GM18858 (cell line): ENCODE results near the gene PARS2.

Experiments
- ATAC-seq: cut with Tn5 transposase; IDR thresholded peaks from one replicate; pipeline ENCODE4 v1.9.1; 2021; ENCODE audit not compliant: unreplicated experiment

The PARS2 gene

DNA sequence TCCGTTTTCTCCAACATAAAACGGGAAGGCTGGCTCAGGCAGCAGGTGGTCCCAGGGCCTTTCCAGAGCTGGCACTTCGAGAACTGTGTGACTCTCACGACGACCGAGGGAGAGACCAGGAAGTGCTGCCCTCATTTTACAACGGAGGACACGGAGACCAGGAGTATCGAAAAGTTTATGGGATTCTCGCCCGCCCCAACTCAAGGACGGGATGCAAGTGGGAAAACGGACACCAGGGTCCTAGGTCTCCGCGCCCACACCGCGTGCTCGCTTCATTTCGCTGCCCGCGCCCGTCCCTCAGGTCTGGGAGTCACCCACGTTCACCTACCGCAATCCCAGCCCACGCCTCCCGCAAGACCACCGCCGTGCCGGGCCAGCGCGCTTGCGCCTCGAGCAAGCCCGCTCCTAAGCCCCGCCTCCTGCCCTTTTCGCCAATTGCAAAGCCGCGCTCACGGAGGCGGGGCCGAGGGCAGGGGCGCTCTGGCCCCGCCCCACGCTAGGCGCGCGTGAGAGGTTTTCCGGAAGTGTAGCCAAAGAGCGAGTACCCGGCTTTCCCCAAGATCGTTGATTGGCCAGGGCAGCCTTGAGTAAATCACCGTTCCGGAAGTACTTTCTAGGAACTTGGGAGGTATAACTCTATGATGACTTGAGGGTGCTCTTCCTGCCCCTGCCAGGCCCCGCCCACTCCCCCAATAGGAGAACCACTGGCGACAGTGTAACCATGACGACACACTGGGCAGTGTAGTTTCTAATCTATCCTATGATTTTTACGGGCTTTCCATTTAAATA lies at the start of gene PARS2:
TSS of gene PARS2 (minus strand) at position 391 of the 789 bp plus-strand sequence. CDS start 5,362 bp downstream, outside the sequence.
- peak; percentile 89 for ATAC-seq

DNA sequence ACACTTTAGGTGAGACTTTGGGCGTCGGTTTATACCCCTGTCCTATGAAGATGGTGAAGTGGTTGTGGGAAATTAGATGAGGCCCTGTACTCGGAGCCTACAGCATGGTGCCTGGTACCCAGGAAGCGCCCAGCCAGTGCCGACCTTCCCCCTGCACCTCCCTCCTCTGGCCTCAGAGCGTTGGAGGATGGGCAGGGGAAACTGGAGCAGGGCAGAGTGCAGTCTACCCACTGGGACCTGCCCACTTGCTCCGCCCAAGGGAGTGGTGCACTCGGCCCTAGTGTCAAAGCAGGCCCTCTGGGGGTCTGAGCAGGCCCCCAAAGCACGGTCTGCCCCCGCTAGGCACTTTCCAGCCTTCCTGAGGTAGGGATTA lies 49.8 kb upstream of the PARS2 start:
- ATAC-seq, result no peak

DNA sequence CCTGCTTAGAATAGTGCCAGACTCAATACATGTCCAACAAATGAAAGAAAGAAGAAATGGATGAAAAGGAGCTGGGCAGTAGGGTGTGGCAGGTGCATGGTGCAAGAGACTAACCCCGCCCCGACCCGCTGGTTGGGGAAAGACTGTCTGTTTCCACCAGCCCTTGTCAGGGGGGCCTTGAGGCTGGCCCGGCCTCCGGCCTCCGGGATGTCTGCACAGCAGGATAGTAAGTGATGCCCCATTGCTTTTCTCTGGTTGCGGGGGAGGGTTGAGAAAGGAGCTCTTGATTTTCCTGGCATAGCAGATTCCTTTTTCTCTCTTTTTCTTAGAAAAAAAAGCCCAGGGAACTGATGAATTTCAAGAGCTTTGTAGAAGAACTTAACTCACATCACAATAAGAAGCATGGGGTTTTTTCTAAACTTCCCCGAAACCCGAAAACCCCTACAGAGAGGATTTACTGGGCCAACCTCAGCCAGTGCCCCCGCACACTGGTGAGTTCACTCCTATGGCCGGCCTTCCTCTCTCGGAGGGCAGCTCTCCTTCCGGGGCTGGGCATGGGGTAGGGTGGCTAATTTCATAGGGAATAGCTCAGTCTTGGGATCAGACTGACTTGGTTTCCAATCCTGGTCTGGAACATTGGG lies 49.3 kb upstream of the PARS2 start:
- no peak for ATAC-seq

DNA sequence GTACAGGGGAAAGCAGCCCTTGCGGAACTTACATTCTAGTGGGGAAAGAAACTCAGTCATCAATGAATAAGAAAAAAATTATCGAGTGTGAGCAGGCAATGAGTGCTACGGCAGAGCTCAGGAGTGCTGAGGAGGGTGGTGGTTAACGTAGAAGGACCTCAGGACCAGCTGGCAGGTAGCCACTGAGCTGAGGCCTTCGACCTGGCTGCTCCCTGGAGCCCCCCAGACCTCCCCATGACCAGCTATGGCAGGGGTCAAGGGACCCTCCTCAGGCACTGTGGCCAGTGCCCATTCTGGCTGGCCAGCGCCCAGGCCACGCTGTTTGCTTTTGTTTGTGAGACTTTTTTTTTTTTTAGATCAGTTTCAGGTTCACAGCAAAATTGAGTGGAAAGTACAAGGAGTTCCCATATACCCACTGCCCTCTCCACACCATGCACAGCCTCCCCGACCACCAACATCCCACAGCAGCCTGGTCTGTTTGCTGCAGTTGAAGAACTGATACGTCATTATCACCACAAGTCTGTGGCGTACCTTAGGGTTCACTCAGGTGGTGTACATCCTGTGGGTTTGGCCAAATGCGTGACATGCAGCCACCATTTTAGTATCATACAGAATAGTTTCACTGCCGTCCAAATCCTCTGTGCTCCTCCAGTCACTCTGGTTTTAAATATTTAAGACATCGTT lies 48.6 kb upstream of the PARS2 start:
- no peak for ATAC-seq

DNA sequence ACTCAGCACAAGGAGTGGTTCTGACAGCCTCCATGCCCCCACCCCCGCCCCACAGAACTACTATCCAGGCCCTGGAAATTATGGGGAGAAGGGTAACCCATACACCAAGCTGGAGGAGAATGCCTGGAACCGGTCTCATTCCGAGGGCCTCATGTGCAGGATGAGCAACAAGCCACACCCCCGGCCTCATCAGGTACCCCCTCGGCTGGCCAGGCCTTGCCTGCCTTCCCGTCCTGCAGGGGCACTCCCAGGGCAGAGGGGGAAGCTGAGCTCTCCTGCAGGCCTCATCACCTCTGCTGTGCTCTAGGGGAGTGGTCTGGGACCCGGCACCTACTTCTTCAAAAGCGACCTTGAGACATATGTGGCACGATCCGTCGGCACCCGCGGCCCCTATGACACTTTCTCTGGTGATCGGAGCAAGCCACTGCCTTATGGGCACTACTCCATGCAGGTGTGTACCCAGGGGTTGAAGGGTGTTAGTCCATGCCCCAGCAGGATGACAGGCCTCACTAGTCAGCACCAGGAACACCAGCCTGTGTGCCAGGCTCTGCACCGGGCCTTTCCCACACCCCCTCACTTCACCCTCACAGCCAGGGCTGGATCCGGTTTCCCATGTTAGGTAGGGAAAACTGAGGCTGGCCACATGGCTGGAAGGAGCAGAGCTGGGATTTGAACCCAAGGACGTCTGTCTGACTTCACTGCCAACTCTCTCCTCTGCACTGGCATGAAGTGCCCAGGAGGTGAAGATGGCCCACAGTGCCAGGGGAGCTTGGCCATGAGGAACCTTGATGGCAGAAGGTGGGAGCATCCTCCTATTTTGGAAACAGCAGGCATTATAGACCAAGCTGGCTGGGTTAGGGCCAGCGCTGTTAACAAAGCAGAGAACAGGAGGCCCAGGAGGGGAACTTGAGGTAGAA lies 47.7 kb upstream of the PARS2 start:
- ATAC-seq, result no peak

DNA sequence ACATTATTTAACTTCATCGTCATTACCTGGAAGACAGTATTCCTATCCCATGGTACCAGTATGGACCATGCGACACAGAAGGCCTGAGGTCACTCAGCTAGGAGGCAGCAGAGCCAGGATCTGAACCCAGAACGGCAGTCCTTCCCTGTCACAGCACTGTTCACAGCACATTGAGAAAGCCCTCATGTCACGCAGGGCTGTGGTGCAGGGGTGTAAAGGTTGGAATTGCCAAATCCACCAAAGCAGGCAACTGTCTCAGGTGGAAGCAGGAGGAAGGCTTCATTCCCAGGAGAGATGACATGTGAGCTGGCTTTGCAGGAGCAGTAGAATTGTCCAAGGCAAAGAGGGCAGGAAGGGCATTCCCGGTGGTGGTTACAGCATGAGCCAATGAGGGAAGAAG lies 46.7 kb upstream of the PARS2 start:
- ATAC-seq, result no peak

DNA sequence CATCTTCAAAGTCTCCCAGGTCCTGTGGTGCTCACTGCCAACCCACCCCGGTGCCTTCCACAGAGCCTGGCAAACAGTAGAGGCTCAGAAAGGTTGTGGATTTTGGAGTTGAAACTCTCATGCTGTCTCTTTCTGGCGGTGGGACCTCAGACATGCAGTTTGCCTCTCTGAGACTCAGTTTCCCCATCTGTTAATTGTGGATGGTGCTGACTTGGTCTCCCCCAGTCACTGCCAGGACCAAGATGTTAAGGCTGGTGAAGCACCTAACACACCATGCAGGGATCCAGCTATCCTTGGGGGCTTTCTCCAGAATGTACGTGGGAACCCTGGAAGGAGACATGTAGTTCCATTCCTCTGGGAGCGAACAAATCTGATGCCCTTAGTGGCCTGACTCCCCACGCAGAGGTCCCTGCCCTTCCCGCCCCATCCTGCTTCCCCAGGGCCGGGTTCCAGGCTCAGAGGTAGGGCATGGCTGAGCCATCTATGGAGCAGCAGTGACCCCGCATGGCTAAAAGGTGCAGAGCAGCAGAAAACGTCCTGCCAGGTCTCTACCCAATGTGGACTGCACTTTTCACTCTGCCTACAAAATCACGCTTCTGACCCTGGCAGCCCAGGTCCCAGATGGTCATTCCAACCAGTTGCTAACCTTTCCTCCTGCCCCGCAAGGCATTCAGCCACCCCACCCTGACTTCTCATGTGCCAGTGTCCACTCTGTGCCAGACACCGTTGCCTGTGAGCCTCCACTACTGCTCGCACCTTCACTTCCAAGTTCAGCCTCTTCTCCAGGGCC lies 46.0 kb upstream of the PARS2 start:
- no peak for ATAC-seq

DNA sequence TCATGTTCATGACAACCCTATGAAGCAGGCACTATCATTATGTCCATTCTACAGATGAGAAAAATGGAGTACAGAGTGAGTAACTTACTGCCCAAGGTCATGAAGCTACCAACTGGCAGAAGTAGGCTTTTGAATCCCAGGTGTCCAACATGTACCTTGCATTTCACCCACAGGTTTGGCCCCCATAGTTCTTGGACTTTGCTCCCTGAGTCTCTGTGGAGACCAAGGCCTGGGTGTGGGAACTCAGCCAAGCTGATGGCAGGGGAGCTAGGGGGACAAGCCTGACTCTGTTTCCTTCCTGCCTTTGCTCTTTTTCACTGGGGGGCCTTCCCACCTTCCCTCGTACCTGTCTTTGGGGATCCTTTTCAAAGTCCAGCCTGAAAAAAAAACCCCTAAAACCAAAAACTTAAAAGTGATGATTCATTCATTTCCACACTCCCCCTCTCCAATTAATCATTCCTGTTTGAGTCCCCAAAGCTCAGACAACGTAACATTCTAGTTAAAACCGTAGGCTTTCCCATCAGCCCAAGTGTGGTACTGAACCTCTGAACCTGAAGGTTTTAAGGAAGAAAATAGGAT lies 45.3 kb upstream of the PARS2 start:
- ATAC-seq, result no peak

DNA sequence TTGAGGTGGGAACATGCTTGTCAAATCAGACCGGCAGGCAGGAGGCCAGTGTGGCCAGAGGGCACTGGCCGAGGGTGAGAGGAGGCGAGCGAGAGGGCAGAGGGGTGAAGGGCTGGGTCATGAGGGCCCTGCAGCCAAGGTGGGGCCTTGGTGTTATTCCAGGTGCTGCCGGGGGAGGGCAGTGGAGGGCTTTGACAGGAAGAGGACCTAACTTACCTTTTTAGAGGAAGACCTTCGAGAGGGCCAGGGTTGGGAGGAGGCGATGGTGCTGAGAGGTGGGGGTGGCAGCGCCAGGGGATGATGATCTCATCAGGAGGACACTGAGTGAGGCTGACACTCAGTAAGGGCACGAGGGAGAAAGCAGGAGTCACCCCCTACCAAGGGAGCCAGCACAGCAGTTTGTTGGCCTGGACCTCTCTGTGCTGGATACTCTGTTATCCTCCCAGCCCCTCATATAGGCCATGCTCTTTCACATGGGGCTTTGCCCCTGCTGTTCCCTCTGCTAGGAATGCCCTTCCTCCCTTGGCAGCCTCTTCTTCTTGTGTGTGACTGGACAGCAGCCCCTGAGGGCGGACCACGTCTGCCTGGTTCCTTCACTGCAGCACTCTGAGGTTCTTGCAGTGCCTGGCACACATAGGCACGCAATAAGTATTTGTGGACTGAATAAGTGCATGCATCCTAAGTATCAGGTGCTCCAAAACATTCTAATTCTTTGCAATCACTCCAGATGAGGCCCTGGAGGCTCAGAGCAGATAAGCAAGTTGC lies 44.3 kb upstream of the PARS2 start:
- ATAC-seq, result no peak

DNA sequence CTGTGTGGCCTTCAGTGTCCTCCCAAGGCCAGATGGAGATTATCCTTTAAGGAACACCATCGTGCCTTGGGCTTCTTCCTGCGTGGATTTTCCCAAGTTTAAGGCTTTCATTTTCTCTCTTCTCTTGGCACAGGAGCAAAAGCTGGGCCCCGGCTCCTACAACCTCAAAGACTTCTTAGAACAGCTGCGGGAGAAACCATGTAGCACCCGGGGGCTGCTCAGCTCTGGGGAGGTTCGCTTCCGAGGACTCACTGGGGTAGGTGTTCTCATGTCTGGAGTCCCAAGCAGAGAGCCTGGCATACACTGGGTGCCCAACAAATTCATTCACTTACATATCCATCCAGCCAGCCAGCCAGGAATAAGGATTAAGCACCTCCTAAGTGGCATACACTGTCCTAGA lies 43.4 kb upstream of the PARS2 start:
- ATAC-seq, result no peak

DNA sequence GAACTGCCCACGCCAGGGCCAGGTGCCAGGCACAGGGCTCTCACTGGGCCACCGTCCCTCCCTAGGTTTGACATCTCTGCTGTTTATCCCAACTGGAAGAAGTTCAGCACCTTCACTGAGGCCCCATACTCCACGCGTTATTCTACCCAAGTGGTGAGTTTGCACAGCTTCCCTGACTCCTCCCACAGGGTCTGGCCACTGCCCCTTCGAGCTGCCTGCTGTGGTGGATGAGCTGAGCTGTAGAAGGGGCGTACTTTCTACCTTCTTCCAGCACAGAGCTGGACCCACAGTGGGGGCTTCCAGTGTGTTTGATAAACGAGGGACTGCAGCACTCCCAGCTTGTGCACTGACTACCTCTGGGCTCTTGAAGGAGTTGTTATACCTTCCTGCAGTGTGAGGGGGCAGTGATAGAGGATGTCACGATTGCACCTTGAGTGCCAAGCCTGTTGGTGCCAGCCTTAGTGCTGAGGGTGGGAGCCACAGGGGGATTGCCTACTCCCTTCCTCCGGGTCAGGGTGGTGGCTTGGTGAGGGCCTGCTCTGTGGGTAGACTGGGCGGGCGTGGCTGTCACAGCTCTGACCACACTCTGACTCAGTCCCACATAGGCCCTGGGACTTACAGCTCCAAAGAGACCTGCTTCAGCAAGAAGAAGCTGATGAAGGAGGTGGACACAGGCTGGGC lies 42.7 kb upstream of the PARS2 start:
- ATAC-seq, result no peak

DNA sequence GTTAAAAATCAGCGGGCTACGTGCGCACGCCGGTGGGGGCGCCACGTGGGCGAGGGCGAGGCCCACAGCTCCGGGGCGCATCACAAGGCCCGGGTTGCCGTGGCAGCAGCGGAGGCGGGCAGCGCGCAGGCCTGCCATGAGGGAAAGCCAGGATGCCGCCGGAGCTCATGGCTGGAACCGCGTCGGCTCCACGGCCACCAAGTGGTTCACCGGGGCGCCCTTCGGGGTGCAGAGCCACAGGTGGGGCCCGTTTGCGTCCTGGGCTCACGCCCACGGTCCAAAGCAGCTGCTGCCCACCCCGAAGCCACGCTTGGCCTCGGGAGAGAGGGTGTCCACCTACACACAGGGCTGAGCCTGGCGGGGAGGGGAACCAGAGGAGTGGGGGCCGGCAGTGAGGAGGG lies 41.7 kb upstream of the PARS2 start:
- ATAC-seq, result no peak

DNA sequence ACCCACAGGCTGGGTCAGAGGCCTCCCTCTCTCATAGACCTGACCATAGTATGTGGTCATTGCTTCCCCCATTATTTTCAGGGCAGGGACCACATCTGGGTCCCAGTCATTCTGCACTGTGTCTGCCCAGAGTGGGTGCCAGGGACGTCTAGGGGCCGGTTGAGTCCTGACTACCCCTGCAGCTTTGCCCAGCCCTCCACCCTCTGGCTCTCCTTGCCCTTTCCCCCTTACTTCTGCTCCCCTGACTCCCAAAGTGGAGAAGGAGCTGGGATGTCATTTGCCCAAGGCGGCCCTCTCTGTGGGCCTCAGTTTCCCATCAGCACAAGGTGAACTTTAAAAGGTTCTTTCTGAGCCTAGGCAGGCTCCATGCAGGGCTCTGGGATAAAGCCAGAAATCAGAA lies 41.1 kb upstream of the PARS2 start:
- no peak for ATAC-seq

DNA sequence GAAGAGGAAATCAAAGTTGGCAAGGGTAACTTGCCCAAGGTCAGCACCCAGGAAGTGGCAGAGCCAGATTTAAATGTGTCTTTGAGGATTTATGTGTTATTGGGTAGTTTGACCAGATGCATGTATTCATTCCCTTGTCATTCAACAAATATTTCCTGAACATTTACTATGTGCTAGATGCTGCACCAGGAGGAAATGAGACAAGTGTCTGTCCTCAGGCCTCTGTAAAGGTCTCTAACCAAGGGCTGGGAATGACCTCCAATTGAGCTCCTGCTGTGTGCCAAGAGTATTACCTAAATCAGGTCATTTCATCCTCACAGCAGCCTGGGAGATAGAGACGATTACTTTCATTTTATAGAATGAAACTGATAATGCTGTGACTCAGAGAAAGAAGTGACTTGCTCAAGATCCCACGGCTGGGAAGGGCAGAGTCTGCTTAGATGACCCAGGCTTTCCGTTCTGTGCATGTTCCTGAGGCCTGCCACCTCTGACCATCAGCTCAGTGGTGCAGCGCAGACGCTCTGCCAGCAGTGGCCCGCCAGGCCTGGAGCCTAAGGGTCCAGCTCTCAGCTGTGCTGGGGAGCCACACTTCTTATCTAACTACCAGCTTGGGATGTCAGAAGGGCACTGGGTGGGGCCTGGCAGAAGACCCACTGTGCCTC lies 40.3 kb upstream of the PARS2 start:
- ATAC-seq, result no peak

DNA sequence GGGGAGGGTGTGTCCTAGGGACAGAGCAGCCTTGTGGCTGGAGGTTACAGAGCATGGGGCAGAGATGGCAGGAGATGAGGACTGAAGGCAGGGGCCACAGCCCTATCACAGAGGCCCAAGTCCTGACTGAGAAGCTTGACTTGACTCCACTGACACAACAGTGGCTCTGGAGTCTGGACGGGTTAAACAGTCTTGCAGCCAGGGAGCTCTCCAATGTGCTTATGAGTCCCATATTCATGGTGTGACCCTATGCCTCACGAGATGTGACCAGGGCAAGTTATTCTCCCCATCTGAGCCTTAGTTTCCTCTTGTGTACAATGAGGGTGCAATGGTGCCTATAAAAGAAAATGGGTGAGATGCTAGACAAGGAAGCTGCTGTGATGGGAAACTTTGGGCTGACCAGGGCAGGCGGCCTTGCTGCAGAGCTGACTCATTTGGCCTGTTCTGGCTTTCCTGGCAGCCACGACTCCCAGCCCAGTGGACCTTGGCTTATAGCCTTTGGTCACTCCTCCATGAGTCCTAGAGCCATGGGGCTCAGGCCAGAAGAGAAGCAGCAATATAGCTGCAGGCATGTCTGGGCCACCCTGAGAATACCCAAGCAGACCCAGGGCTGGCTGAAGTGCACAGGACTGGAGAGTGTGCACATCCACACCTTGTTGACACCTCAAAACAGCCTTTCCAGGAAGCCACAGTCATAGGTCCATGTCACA lies 39.6 kb upstream of the PARS2 start:
- no peak for ATAC-seq

DNA sequence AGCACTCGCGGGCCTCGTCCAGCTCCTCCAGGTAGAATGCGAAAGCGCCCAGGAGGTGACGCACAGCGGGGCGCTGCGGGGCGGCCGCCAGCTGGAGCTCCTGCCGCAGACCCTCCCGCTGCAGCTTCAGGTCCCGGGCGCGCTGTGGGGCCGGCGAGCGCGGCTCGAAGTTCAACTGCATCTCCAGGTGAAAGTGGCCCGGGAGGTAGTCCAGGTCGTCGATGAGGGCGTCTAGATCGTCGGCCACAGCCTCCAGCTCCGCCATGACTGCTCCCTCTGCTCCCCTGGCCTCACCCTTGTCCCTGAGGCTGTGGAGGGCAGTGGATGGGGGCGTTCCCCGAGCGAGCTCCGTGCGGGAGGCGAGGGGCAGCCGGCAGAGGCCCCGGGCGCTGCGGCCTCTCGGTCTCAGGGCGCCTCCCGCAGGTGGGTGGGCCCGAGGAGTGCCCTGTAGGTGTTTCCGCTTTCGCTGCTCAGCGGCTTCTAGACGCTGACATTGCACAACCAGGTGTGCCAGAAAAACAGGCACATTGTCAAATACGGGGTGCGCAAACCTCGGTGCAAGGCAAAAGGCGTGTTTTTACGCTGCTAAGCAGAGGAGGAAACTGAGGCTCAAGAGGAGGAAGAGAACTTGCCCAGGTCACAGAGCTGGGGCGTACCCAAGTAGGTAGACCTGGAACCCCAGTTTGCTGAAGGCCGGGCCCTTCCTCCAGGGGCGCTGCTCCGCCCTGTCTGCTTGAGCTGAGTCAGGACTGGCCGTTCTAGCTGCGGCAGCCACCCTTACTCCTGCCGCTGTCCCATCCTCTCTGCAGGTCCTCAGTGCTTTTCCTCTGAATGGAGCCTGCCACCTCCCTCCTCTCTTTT lies 36.8 kb upstream of the PARS2 start, which contains the start of gene TTC22:
TSS of gene TTC22 (minus strand) at position 425 of the 861 bp plus-strand sequence. CDS start at position 265, 160 bp downstream.
- ATAC-seq, result peak; percentile 62
